GM12878 (cell line): Measurements from ENCODE around the gene KBTBD7.

Experiments used
- CEBPB ChIP-seq, 2 experiments: fragments of 150-350 bp in 1 of 2; IDR thresholded peaks; 2 replicates each; pipeline ENCODE4 v1.6.1; 2012 to 2014; ENCODE audit warnings: low read depth in 2 of 2, low read length in 2 of 2, borderline replicate concordance in 1 of 2, inconsistent platforms in 1 of 2
- CREM ChIP-seq: IDR thresholded peaks from 2 replicates; pipeline ENCODE4 v1.6.1; 2014; ENCODE audit warnings: antibody characterized with exemption, low read depth
- CTCF ChIP-seq, 3 experiments: IDR thresholded peaks in 2 of 3; conservative IDR thresholded peaks in 1 of 3; 2 replicates each; pipeline ENCODE4 v1.5.1; 2011; ENCODE audit warnings: low read depth in 3 of 3, low read length in 3 of 3, mild to moderate bottlenecking in 3 of 3, control low read depth in 2 of 3, moderate library complexity in 2 of 3, inconsistent platforms in 1 of 3, mixed read lengths in 1 of 3; ENCODE audit not compliant: control insufficient read depth in 2 of 3, insufficient read depth in 1 of 3; ENCODE audit errors: extremely low read depth in 1 of 3
- E2F4 ChIP-seq: IDR thresholded peaks from 2 replicates; pipeline ENCODE4 v1.6.1; 2012; ENCODE audit warnings: low read depth, low read length, improper control_type of control experiment
- EP300 ChIP-seq, 2 experiments: fragments of 150-350 bp in 1 of 2; IDR thresholded peaks; 2 replicates each; pipeline ENCODE4 v1.6.1; 2011 to 2012; ENCODE audit warnings: low read depth in 2 of 2, low read length in 2 of 2, borderline replicate concordance in 1 of 2, improper control_type of control experiment in 1 of 2, inconsistent platforms in 1 of 2; ENCODE audit not compliant: control insufficient read depth in 1 of 2
- EZH2 ChIP-seq: IDR thresholded peaks from 2 replicates; pipeline ENCODE4 v1.6.1; 2012; ENCODE audit warnings: low read depth, mild to moderate bottlenecking, control low read depth, inconsistent platforms, low read length, borderline replicate concordance; ENCODE audit not compliant: control insufficient read depth
- FOS ChIP-seq: IDR thresholded peaks from 3 replicates; pipeline ENCODE4 v1.6.1; 2011; ENCODE audit warnings: borderline replicate concordance; ENCODE audit not compliant: insufficient read length; ENCODE audit errors: extremely low read depth
- GABPA ChIP-seq: IDR thresholded peaks from 2 replicates; pipeline ENCODE4 v1.6.1; 2014; ENCODE audit warnings: antibody characterized with exemption, low read depth, mild to moderate bottlenecking, inconsistent platforms
- MAX ChIP-seq: IDR thresholded peaks from 2 replicates; pipeline ENCODE4 v1.6.1; 2012; ENCODE audit warnings: low read depth, low read length, improper control_type of control experiment
- POLR2A ChIP-seq: IDR thresholded peaks from 2 replicates; pipeline ENCODE4 v1.6.1; 2011; ENCODE audit warnings: low read depth, mild to moderate bottlenecking, low read length
- POLR2AphosphoS5 ChIP-seq: IDR thresholded peaks from 2 replicates; pipeline ENCODE4 v1.6.1; 2011; ENCODE audit warnings: mild to moderate bottlenecking, low read length, inconsistent platforms
- SP1 ChIP-seq: IDR thresholded peaks from one replicate; pipeline ENCODE4 v1.6.1; 2011; ENCODE audit warnings: low read depth, low read length
- TCF7 ChIP-seq: IDR thresholded peaks from 2 replicates; pipeline ENCODE4 v1.6.1; 2014; ENCODE audit warnings: antibody characterized with exemption, borderline replicate concordance
- ZNF274 ChIP-seq: IDR thresholded peaks from one replicate; pipeline ENCODE4 v1.8.0; 2011; ENCODE audit not compliant: insufficient read length, insufficient read depth

GRCh38 chr13:41179593-41180250 lies 14.6 kb downstream of the KBTBD7 start:
- TF ChIP-seq TCF7, result no peak
- TF ChIP-seq CTCF (IDR thresholded peaks at IDR 0.05 in 2 of 3, conservative IDR thresholded peaks at IDR 0.05 in 1 of 3; ENCODE audit: control insufficient read depth in 2 of 3, extremely low read depth in 1 of 3, insufficient read depth in 1 of 3, low read depth in 3 of 3, low read length in 3 of 3), result no peak
- no peak for TF ChIP-seq EZH2
- no peak for TF ChIP-seq ZNF274
- TF ChIP-seq POLR2AphosphoS5, result no peak
- no peak for TF ChIP-seq SP1
- no peak for TF ChIP-seq CREM
- no peak for TF ChIP-seq EP300 (IDR thresholded peaks at IDR 0.05; ENCODE audit: borderline replicate concordance in 1 of 2, control insufficient read depth in 1 of 2, low read depth in 2 of 2, low read length in 2 of 2)
- no peak for TF ChIP-seq MAX
- no peak for TF ChIP-seq POLR2A
- TF ChIP-seq CEBPB (IDR thresholded peaks at IDR 0.05; ENCODE audit: borderline replicate concordance in 1 of 2, low read depth in 2 of 2, low read length in 2 of 2), result no peak
- no peak for TF ChIP-seq GABPA
- no peak for TF ChIP-seq E2F4
- no peak for TF ChIP-seq FOS
